A549 (cell line): ENCODE measurements around the gene KIF5A. TPM values are rescaled to one million over a fixed set of nuclear protein-coding genes. Genes with fewer than 3 reads are reported as not detected.

ENCODE experiments used
- ATAC-seq, 2 experiments: fragments of 200-7000 bp in 1 of 2; fragments of >200 bp in 1 of 2; cut with Nextera tagmentation in 1 of 2; cut with Tn5 transposase in 1 of 2; 3 replicates each; pipeline versions ENCODE4 v1.8.0 to v1.9.1; 2018 to 2020; ENCODE audit warnings: mild to moderate bottlenecking in 1 of 2, moderate library complexity in 1 of 2
- CTCF ChIA-PET: fragments of 300-600 bp; sonication (Branson Sonifier 250); formaldehyde crosslinking; extraction: SDS; loops from one replicate; lab custom pipeline; 2021; ENCODE audit warnings: antibody characterized with exemption, inconsistent platforms; lab: Yijun Ruan, JAX
- POLR2A ChIA-PET: fragments of 350-600 bp; formaldehyde crosslinking; extraction: SDS; loops from one replicate; lab custom pipeline; 2021; ENCODE audit warnings: antibody characterized with exemption, inconsistent platforms; lab: Yijun Ruan, JAX
- DNase-seq, 2 experiments: peaks; one replicate each; pipeline versions ENCODE4 v3.0.0 to v3.0.0-alpha.2; 2011 to 2016; ENCODE audit warnings: low read depth in 1 of 2, low spot score in 1 of 2
- FAIRE-seq: peaks from 2 replicates; lab custom pipeline; 2011; peaks lifted over from hg19 to GRCh38; lab: Jason Lieb, UNC
- H3K27ac ChIP-seq, 2 experiments: fragments of >200 bp; sonication (Bioruptor Twin); formaldehyde crosslinking; 3 replicates each; pipeline ENCODE4 v1.5.1; 2016 to 2017
- H3K4me1 ChIP-seq: fragments of >200 bp; sonication (Bioruptor Twin); formaldehyde crosslinking; 3 replicates; pipeline ENCODE4 v1.6.1; 2016
- H3K4me2 ChIP-seq: fragments of >200 bp; sonication (Bioruptor Twin); formaldehyde crosslinking; 3 replicates; pipeline ENCODE4 v1.6.1; 2016
- H3K4me3 ChIP-seq: fragments of >200 bp; sonication (Bioruptor Twin); formaldehyde crosslinking; 3 replicates; pipeline ENCODE4 v1.5.1; 2016
- H3K9me3 ChIP-seq: fragments of >200 bp; sonication (Bioruptor Twin); formaldehyde crosslinking; 3 replicates; pipeline ENCODE4 v1.6.1; 2016
- ATOH8 ChIP-seq: fragments of 250-450 bp; sonication (Bioruptor Pico); IDR thresholded peaks from 2 replicates; pipeline ENCODE4 v1.5.0; 2020; ENCODE audit warnings: low read depth, mild to moderate bottlenecking, moderate library complexity
- CHD4 ChIP-seq: fragments of 200-600 bp; sonication (generic); IDR thresholded peaks from 2 replicates; pipeline ENCODE4 v1.6.1; 2016; ENCODE audit warnings: antibody characterized with exemption, mild to moderate bottlenecking, borderline replicate concordance
- E2F6 ChIP-seq: IDR thresholded peaks from 2 replicates; pipeline ENCODE4 v1.6.1; 2012; ENCODE audit warnings: low read depth, borderline replicate concordance
- EHF ChIP-seq: fragments of 250-450 bp; sonication (Bioruptor Pico); IDR thresholded peaks from 2 replicates; pipeline ENCODE4 v1.5.0; 2020; ENCODE audit warnings: mild to moderate bottlenecking
- HDAC2 ChIP-seq: fragments of 200-600 bp; sonication (generic); IDR thresholded peaks from 2 replicates; pipeline ENCODE4 v1.6.1; 2016
- HES2 ChIP-seq: fragments of >200 bp; sonication (Bioruptor Twin); formaldehyde crosslinking; IDR thresholded peaks from 2 replicates; pipeline ENCODE4 v1.6.1; 2016
- HEYL ChIP-seq: fragments of 250-450 bp; sonication (Bioruptor Pico); IDR thresholded peaks from 2 replicates; pipeline ENCODE4 v1.8.0; 2021; ENCODE audit warnings: mild to moderate bottlenecking, moderate library complexity
- HMGXB4 ChIP-seq: fragments of 250-450 bp; sonication (Bioruptor Pico); IDR thresholded peaks from 2 replicates; pipeline ENCODE4 v1.5.0; 2021; ENCODE audit warnings: mild to moderate bottlenecking, moderate library complexity, borderline replicate concordance
- HOXA7 ChIP-seq: fragments of 250-450 bp; sonication (Bioruptor Pico); IDR thresholded peaks from 2 replicates; pipeline ENCODE4 v1.5.0; 2020; ENCODE audit warnings: mild to moderate bottlenecking, moderate library complexity
- HOXB5 ChIP-seq: fragments of 250-450 bp; sonication (Bioruptor Pico); IDR thresholded peaks from 2 replicates; pipeline ENCODE4 v1.5.0; 2020; ENCODE audit warnings: mild to moderate bottlenecking, moderate library complexity
- KDM1A ChIP-seq: fragments of 200-600 bp; sonication (generic); IDR thresholded peaks from 2 replicates; pipeline ENCODE4 v1.6.1; 2016; ENCODE audit warnings: low read depth, mild to moderate bottlenecking
- KDM5A ChIP-seq: fragments of 200-600 bp; sonication (generic); IDR thresholded peaks from 2 replicates; pipeline ENCODE4 v1.6.1; 2016; ENCODE audit warnings: antibody characterized with exemption, mild to moderate bottlenecking
- MAFK ChIP-seq: fragments of 450-650 bp; IDR thresholded peaks from 2 replicates; pipeline ENCODE4 v1.6.1; 2014; ENCODE audit not compliant: partially characterized antibody
- POLR2A ChIP-seq: IDR thresholded peaks from 2 replicates; pipeline ENCODE4 v1.6.1; 2012; ENCODE audit warnings: mild to moderate bottlenecking, low read length
- RAD21 ChIP-seq, 2 experiments: fragments of >200 bp in 1 of 2; sonication (Bioruptor Twin) in 1 of 2; formaldehyde crosslinking in 1 of 2; IDR thresholded peaks in 1 of 2; conservative IDR thresholded peaks in 1 of 2; 2 replicates in 1 of 2; 3 replicates in 1 of 2; pipeline ENCODE4 v1.6.1; 2012 to 2018; ENCODE audit warnings: inconsistent platforms in 1 of 2
- RARB ChIP-seq: fragments of 250-450 bp; sonication (Bioruptor Pico); IDR thresholded peaks from 2 replicates; pipeline ENCODE4 v1.8.0; 2021; ENCODE audit warnings: mild to moderate bottlenecking, moderate library complexity
- REST ChIP-seq: fragments of 200-600 bp; sonication (generic); IDR thresholded peaks from 2 replicates; pipeline ENCODE4 v1.6.1; 2016; ENCODE audit warnings: antibody characterized with exemption, mild to moderate bottlenecking, moderate library complexity
- RNF2 ChIP-seq: fragments of 200-600 bp; sonication (generic); IDR thresholded peaks from 2 replicates; pipeline ENCODE4 v1.6.1; 2016; ENCODE audit warnings: low read depth, mild to moderate bottlenecking, antibody characterized with exemption, moderate library complexity, borderline replicate concordance
- SREBF2 ChIP-seq: fragments of 450-650 bp; IDR thresholded peaks from 2 replicates; pipeline ENCODE4 v1.6.1; 2014; ENCODE audit warnings: mild to moderate bottlenecking, moderate library complexity
- USF2 ChIP-seq: fragments of 450-650 bp; IDR thresholded peaks from 2 replicates; pipeline ENCODE4 v1.6.1; 2014; ENCODE audit warnings: antibody characterized with exemption
- WGBS: methylation state at CpG from one replicate; pipeline ENCODE4 v1.1.6; 2017; ENCODE audit errors: missing lambda C conversion rate; 5-methylcytosine and 5-hydroxymethylcytosine counted together
- polyA plus RNA-seq, 4 experiments: library from polyadenylated mRNA; depleted of rRNA in 3 of 4; stranded (reverse); fragments of >200 nt; fragmentation: RNase III in 1 of 4; extraction: RNeasy Plus Mini Kit Qiagen cat#74134 plus additional on column Dnase treatment in 1 of 4; gene quantifications; 2 replicates in 3 of 4; 3 replicates in 1 of 4; pipeline ENCODE4 v1.2.3, GENCODE V29; 2011 to 2017

KIF5A gene
- polyA plus RNA-seq, 2 of the 4 experiments (the other 2 are of a cell fraction), result 0.61 to 0.89 TPM

- no peak for TF ChIP-seq USF2
Measured at GRCh38 chr12:57623811-57624390, 74.1 kb downstream of the KIF5A start (continued).

- Histone ChIP-seq H3K4me3 (no peak overlapping the region), H3K27ac (no peak overlapping the region), H3K4me1 (peaks cover 10% of the 10 kb centered on the region; the same call in 1 of the 3 replicates), H3K4me2 (no peak overlapping the region), H3K9me3 (no peaks in the 10 kb centered on the region)
- FAIRE-seq (no peak), ATAC-seq (no peak), DNase-seq (no peak)
- POLR2A ChIA-PET, result no interaction called here
- WGBS, result 60% methylated on average over 8 of the region's 8 CpGs
- no peak for TF ChIP-seq HMGXB4 (CRISPR knock-in tag)
- no peak for TF ChIP-seq KDM1A
- TF ChIP-seq RAD21 (conservative IDR thresholded peaks at IDR 0.05 in 1 of 2, IDR thresholded peaks at IDR 0.05 in 1 of 2), result no peak
- no peak for TF ChIP-seq CHD4
- no peak for TF ChIP-seq HOXA7 (CRISPR knock-in tag)
- CTCF ChIA-PET, result interaction anchor here (0.8 to 5.5 kb wide), 7 partner anchors 8 to 50 kb away, joined by 4 to 62 read pairs (median 5); partner anchors contain the start of genes B4GALNT1 and PIP4K2C
Measured at GRCh38 chr12:57624441-57625220, 74.8 kb downstream of the KIF5A start.

GRCh38 chr12:57625261-57626032 is 75.6 kb downstream of the KIF5A start:
- H3K27ac ChIP-seq, result no peak overlapping the region
- WGBS, result 82% methylated on average over 12 of the region's 12 CpGs
- DNase-seq (no peak), FAIRE-seq (no peak), ATAC-seq (no peak)
- H3K9me3 ChIP-seq, result no peaks in the 10 kb centered on the region
- no peak overlapping the region for H3K4me3 ChIP-seq
- ChIA-PET POLR2A (no interaction called here), CTCF (interaction anchor here (0.6 to 5.5 kb wide), 9 partner anchors 8 to 101 kb away, joined by 3 to 62 read pairs (median 4); partner anchors contain the start of gene B4GALNT1)
- peaks cover 10% of the 10 kb centered on the region; the same call in 1 of the 3 replicates for H3K4me1 ChIP-seq
- no peak overlapping the region for H3K4me2 ChIP-seq
- TF ChIP-seq REST (no peak), KDM5A (no peak), RARB (CRISPR knock-in tag) (no peak), EHF (CRISPR knock-in tag) (no peak), RNF2 (no peak), ATOH8 (CRISPR knock-in tag) (no peak), HOXB5 (CRISPR knock-in tag) (no peak), MAFK (no peak), E2F6 (no peak), POLR2A (no peak), HEYL (no peak), HDAC2 (no peak), SREBF2 (no peak), HES2 (no peak), USF2 (no peak)
